ENCODE measurements around the gene TMEM132D. TPM values are rescaled to one million over a fixed set of nuclear protein-coding genes. Genes with fewer than 3 reads are reported as not detected.

TMEM132D gene
- total RNA-seq, 1 experiment from 2014 or later = 1.4 TPM

DNA sequence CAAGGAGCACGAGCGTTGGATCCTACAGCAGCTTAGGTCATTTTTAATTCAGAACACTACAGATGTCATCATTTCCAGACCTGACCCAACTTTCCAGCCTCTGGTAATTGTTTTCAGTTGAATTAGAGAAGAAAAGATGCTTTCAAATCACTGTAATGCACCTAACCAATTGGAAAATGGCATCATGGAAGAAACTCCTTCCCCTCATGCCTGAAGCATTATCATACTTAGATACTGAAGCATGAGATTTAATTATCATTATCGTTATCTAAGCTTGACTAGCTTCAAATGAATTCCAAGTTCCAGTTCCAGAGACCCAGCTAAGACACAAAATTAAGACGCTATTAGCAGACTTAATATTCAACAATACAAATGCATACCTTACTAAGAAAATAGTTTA lies 299.3 kb downstream of the TMEM132D start (continued):
- TF ChIP-seq SOX15 (CRISPR knock-in tag; IDR thresholded peaks at IDR 0.05) (no peak), CBFB (CRISPR knock-in tag; IDR thresholded peaks at IDR 0.05; ENCODE audit: low read depth) (no peak), MLX (CRISPR knock-in tag; IDR thresholded peaks at IDR 0.05) (no peak), ZNF317 (CRISPR knock-in tag; IDR thresholded peaks at IDR 0.05; ENCODE audit: borderline replicate concordance, low read depth) (no peak)
- TF ChIP-seq, protein P1, sequence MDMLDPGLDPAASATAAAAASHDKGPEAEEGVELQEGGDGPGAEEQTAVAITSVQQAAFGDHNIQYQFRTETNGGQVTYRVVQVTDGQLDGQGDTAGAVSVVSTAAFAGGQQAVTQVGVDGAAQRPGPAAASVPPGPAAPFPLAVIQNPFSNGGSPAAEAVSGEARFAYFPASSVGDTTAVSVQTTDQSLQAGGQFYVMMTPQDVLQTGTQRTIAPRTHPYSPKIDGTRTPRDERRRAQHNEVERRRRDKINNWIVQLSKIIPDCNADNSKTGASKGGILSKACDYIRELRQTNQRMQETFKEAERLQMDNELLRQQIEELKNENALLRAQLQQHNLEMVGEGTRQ (CRISPR knock-in tag; IDR thresholded peaks at IDR 0.05) = no peak

- ChIA-PET POLR2A (no interaction called here), CTCF (no interaction called here)
- TF ChIP-seq, protein P2, sequence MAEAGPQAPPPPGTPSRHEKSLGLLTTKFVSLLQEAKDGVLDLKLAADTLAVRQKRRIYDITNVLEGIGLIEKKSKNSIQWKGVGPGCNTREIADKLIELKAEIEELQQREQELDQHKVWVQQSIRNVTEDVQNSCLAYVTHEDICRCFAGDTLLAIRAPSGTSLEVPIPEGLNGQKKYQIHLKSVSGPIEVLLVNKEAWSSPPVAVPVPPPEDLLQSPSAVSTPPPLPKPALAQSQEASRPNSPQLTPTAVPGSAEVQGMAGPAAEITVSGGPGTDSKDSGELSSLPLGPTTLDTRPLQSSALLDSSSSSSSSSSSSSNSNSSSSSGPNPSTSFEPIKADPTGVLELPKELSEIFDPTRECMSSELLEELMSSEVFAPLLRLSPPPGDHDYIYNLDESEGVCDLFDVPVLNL (CRISPR knock-in tag; IDR thresholded peaks at IDR 0.05; ENCODE audit: borderline replicate concordance, low read depth) = no peak
- TF ChIP-seq HMGXB4 (CRISPR knock-in tag; IDR thresholded peaks at IDR 0.05) = no peak
- no peak for TF ChIP-seq ZNF317 (CRISPR knock-in tag; IDR thresholded peaks at IDR 0.05; ENCODE audit: borderline replicate concordance, low read depth)
- no peak for TF ChIP-seq RELA (CRISPR knock-in tag; IDR thresholded peaks at IDR 0.05; ENCODE audit: borderline replicate concordance)
- TF ChIP-seq MAX (CRISPR knock-in tag; IDR thresholded peaks at IDR 0.05) = no peak
- TF ChIP-seq MXD4 (CRISPR knock-in tag; IDR thresholded peaks at IDR 0.05; ENCODE audit: borderline replicate concordance) = no peak
- TF ChIP-seq CBFB (CRISPR knock-in tag; IDR thresholded peaks at IDR 0.05; ENCODE audit: low read depth) = no peak
- TF ChIP-seq, protein P3, sequence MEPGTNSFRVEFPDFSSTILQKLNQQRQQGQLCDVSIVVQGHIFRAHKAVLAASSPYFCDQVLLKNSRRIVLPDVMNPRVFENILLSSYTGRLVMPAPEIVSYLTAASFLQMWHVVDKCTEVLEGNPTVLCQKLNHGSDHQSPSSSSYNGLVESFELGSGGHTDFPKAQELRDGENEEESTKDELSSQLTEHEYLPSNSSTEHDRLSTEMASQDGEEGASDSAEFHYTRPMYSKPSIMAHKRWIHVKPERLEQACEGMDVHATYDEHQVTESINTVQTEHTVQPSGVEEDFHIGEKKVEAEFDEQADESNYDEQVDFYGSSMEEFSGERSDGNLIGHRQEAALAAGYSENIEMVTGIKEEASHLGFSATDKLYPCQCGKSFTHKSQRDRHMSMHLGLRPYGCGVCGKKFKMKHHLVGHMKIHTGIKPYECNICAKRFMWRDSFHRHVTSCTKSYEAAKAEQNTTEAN (CRISPR knock-in tag; IDR thresholded peaks at IDR 0.05) = no peak
- TF ChIP-seq ZMAT4 (CRISPR knock-in tag; IDR thresholded peaks at IDR 0.05) = no peak
- TF ChIP-seq CREM (CRISPR knock-in tag; IDR thresholded peaks at IDR 0.05) = no peak
- no peak for TF ChIP-seq FOXK1 (CRISPR knock-in tag; IDR thresholded peaks at IDR 0.05)
- peaks cover 66% of the 10 kb centered on the region for H3K36me3 Mint-ChIP-seq
- no peaks in the 10 kb centered on the region for H3K4me1 Mint-ChIP-seq
- H3K4me3 Mint-ChIP-seq = no peak overlapping the region
- H3K27ac Mint-ChIP-seq = no peak overlapping the region
- DNase-seq (ENCODE audit: low spot score) (no peak), ATAC-seq (no peak)
- H3K9me3 Mint-ChIP-seq = peaks cover 86% of the 10 kb centered on the region
- H3K27me3 Mint-ChIP-seq (ENCODE audit: low read depth) = peaks cover 3% of the 10 kb centered on the region; the same call in 1 of the 2 replicates
Measured at GRCh38 chr12:129599406-129599805, 304.4 kb downstream of the TMEM132D start.

DNA sequence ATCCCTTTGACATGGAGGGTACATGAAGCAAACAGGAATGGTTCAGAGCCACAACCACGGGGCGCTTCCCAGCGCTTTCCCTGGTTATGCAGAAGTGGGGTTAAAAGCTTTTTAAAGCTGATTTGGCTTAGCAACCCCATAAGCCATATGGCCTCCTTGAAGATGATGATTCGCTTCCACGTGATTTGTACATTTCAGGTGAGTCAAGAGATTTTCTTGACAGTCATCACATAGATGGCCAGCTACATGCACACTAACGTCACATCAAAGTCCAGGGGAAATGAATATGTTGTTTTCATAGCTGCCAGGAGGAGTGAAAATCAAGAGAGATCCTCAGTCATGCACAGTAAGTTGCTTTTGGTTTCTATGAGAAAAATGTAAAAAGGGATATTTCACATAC lies 309.7 kb downstream of the TMEM132D start:
- no peak for TF ChIP-seq KAT7 (CRISPR knock-in tag; IDR thresholded peaks at IDR 0.05; ENCODE audit: borderline replicate concordance)
- TF ChIP-seq ZNF317 (CRISPR knock-in tag; IDR thresholded peaks at IDR 0.05; ENCODE audit: borderline replicate concordance, low read depth) = no peak
- TF ChIP-seq ATF1 (CRISPR knock-in tag; IDR thresholded peaks at IDR 0.05) = no peak
- TF ChIP-seq ZNF138 (CRISPR knock-in tag; conservative IDR thresholded peaks at IDR 0.05) = no peak
- TF ChIP-seq ELF4 (CRISPR knock-in tag; IDR thresholded peaks at IDR 0.05; ENCODE audit: low read depth) = no peak
- TF ChIP-seq, protein P2 (CRISPR knock-in tag; IDR thresholded peaks at IDR 0.05; ENCODE audit: borderline replicate concordance, low read depth) = no peak
- no peak for TF ChIP-seq SP1 (CRISPR knock-in tag; conservative IDR thresholded peaks at IDR 0.05)
- no peak for TF ChIP-seq ATF6 (CRISPR knock-in tag; IDR thresholded peaks at IDR 0.05)
- DNase-seq (ENCODE audit: low spot score) (no peak), ATAC-seq (no peak)
- Mint-ChIP-seq H3K4me1 (no peaks in the 10 kb centered on the region), H3K27ac (no peak overlapping the region), H3K9me3 (peaks cover 91% of the 10 kb centered on the region), H3K4me3 (no peak overlapping the region), H3K36me3 (peaks cover 72% of the 10 kb centered on the region), H3K27me3 (ENCODE audit: low read depth) (peaks cover 5% of the 10 kb centered on the region)
- ChIA-PET CTCF (no interaction called here), POLR2A (no interaction called here)

Data from WTC11 (cell line).